Fibroblast of lung (primary cell): ENCODE results near the gene KLF16. TPM values are rescaled to one million over a fixed set of nuclear protein-coding genes. Genes with fewer than 3 reads are reported as not detected.

Experiments used
- DNase-seq, 2 donors: peaks; one replicate each; pipeline versions ENCODE4 v3.0.0 to v3.0.0-alpha.2; 2010; ENCODE audit warnings: low read depth in 2 of 2
- H2AFZ ChIP-seq: 2 replicates; pipeline ENCODE4 v1.5.1; 2012; ENCODE audit warnings: low read length, control low read depth, inconsistent platforms
- H3K27ac ChIP-seq: 2 replicates; pipeline ENCODE4 v1.5.1; 2011; ENCODE audit warnings: low read length, control low read depth; ENCODE audit not compliant: insufficient read depth
- H3K27me3 ChIP-seq: 2 replicates; pipeline ENCODE4 v1.5.1; 2011; ENCODE audit warnings: mild to moderate bottlenecking, low read length; ENCODE audit not compliant: control insufficient read depth, insufficient read depth
- H3K36me3 ChIP-seq: 2 replicates; pipeline ENCODE4 v1.5.1; 2011; ENCODE audit warnings: low read length; ENCODE audit not compliant: control insufficient read depth, insufficient read depth
- H3K4me1 ChIP-seq: 2 replicates; pipeline ENCODE4 v1.5.1; 2011; ENCODE audit warnings: low read length; ENCODE audit not compliant: control insufficient read depth, insufficient read depth; ENCODE audit errors: extremely low read depth
- H3K4me2 ChIP-seq: 2 replicates; pipeline ENCODE4 v1.5.1; 2011; ENCODE audit warnings: low read length, control low read depth; ENCODE audit not compliant: insufficient read depth; ENCODE audit errors: extremely low read depth
- H3K4me3 ChIP-seq, 4 experiments: fragments of 200-600 bp in 1 of 4; sonication (generic) in 1 of 4; replicated peaks in 1 of 4; 2 replicates each; pipeline ENCODE4 v1.5.1; 2011 to 2016; ENCODE audit warnings: low read length in 4 of 4, low read depth in 3 of 4, mild to moderate bottlenecking in 3 of 4, control low read depth in 2 of 4, inconsistent platforms in 1 of 4, mixed read lengths in 1 of 4; ENCODE audit not compliant: insufficient read depth in 1 of 4; ENCODE audit errors: control extremely low read depth in 1 of 4
- H3K79me2 ChIP-seq: 2 replicates; pipeline ENCODE4 v1.5.1; 2012; ENCODE audit warnings: mild to moderate bottlenecking, low read length, inconsistent platforms; ENCODE audit not compliant: control insufficient read depth, insufficient read depth
- H3K9ac ChIP-seq: 2 replicates; pipeline ENCODE4 v1.5.1; 2011; ENCODE audit warnings: mild to moderate bottlenecking, low read length, control low read depth; ENCODE audit not compliant: insufficient read depth
- H3K9me3 ChIP-seq: 2 replicates; pipeline ENCODE4 v1.5.1; 2012; ENCODE audit warnings: low read depth, low read length; ENCODE audit not compliant: control insufficient read depth, insufficient read depth
- H4K20me1 ChIP-seq: 2 replicates; pipeline ENCODE4 v1.5.1; 2011; ENCODE audit warnings: low read length; ENCODE audit not compliant: control insufficient read depth, insufficient read depth; ENCODE audit errors: extremely low read depth
- CTCF ChIP-seq, 2 donors: IDR thresholded peaks in 1 of 2; conservative IDR thresholded peaks in 1 of 2; 1 replicate in 1 of 2; 2 replicates in 1 of 2; pipeline ENCODE4 v1.5.1; 2011 to 2012; ENCODE audit warnings: low read length in 2 of 2, control low read depth in 1 of 2, inconsistent platforms in 1 of 2, low read depth in 1 of 2, mild to moderate bottlenecking in 1 of 2
- EZH2 ChIP-seq: IDR thresholded peaks from 2 replicates; pipeline ENCODE4 v1.5.1; 2012; ENCODE audit warnings: low read length, control low read depth, mild to moderate bottlenecking; ENCODE audit errors: missing control alignments
- polyA plus RNA-seq, 2 donors: library from polyadenylated mRNA; depleted of rRNA in 1 of 2; stranded (reverse) in 1 of 2; unstranded in 1 of 2; fragments of >200 nt; gene quantifications; 2 replicates each; pipeline ENCODE4 v1.2.1, GENCODE V29; 2011 to 2012; ENCODE audit warnings: missing spikeins in 1 of 2
- total RNA-seq: library from RNA; depleted of rRNA; stranded (reverse); fragments of >200 nt; gene quantifications from 2 replicates; pipeline ENCODE4 v1.2.1, GENCODE V29; 2014

Gene KLF16
- total and polyA plus RNA-seq, 2 donors (not counting 1 experiment from before 2014, with no cell fraction given) = 4.2 to 6.9 TPM

GRCh38 chr19:1861599-1862031 is 1.8 kb downstream of the KLF16 start:
- Histone ChIP-seq H2AFZ (no peak overlapping the region), H3K4me3 (peak overlapping the region; percentile 67 to 92 (median 84)), H3K4me1 (peaks cover 28% of the 10 kb centered on the region), H3K4me2 (peak overlapping the region; percentile 97), H3K9ac (peak overlapping the region; percentile 8), H3K27me3 (no peaks in the 10 kb centered on the region), H3K9me3 (no peaks in the 10 kb centered on the region), H3K27ac (peak overlapping the region; percentile 72), H3K79me2 (peaks cover 60% of the 10 kb centered on the region), H3K36me3 (no peaks in the 10 kb centered on the region), H4K20me1 (no peaks in the 10 kb centered on the region)
- no peak for DNase-seq
- no peak for TF ChIP-seq CTCF (conservative IDR thresholded peaks at IDR 0.05 in 1 of 2, IDR thresholded peaks at IDR 0.05 in 1 of 2; ENCODE audit: low read depth in 1 of 2, low read length in 2 of 2)
- TF ChIP-seq EZH2 = no peak

- no peak for TF ChIP-seq EZH2
- TF ChIP-seq CTCF (conservative IDR thresholded peaks at IDR 0.05 in 1 of 2, IDR thresholded peaks at IDR 0.05 in 1 of 2; ENCODE audit: low read depth in 1 of 2, low read length in 2 of 2) = no peak
- peak overlapping the region; percentile 26 for H3K9ac ChIP-seq
- peak overlapping the region; percentile 97 for H3K4me2 ChIP-seq
- H3K27ac ChIP-seq = peak overlapping the region; percentile 72
- H3K4me1 ChIP-seq = peaks cover 34% of the 10 kb centered on the region
- DNase-seq = no peak
- no peaks in the 10 kb centered on the region for H3K9me3 ChIP-seq
- H3K27me3 ChIP-seq = no peaks in the 10 kb centered on the region
- H4K20me1 ChIP-seq = no peaks in the 10 kb centered on the region
- no peak overlapping the region for H2AFZ ChIP-seq
- H3K79me2 ChIP-seq = peaks cover 66% of the 10 kb centered on the region
- no peaks in the 10 kb centered on the region for H3K36me3 ChIP-seq
- peak overlapping the region; percentile 67 to 92 (median 84) for H3K4me3 ChIP-seq
Measured at GRCh38 chr19:1860821-1861598, 2.4 kb downstream of the KLF16 start.

GRCh38 chr19:1860042-1860775 is 3.2 kb downstream of the KLF16 start:
- peak; percentile 76 to 79 for DNase-seq
- no peaks in the 10 kb centered on the region for H3K27me3 ChIP-seq
- H3K36me3 ChIP-seq = no peaks in the 10 kb centered on the region
- peaks cover 40% of the 10 kb centered on the region for H3K4me1 ChIP-seq
- H3K9me3 ChIP-seq = no peaks in the 10 kb centered on the region
- no peaks in the 10 kb centered on the region for H4K20me1 ChIP-seq
- H3K4me3 ChIP-seq = peak overlapping the region; percentile 16 to 92 (median 84)
- no peak overlapping the region for H2AFZ ChIP-seq
- peaks cover 72% of the 10 kb centered on the region for H3K79me2 ChIP-seq
- peak overlapping the region; percentile 97 for H3K4me2 ChIP-seq
- peak overlapping the region; percentile 72 for H3K27ac ChIP-seq
- peak overlapping the region; percentile 55 for H3K9ac ChIP-seq
- TF ChIP-seq EZH2 = no peak
- TF ChIP-seq CTCF (conservative IDR thresholded peaks at IDR 0.05 in 1 of 2, IDR thresholded peaks at IDR 0.05 in 1 of 2; ENCODE audit: low read depth in 1 of 2, low read length in 2 of 2) = no peak
